ENCODE data around the gene ADCY10. TPM values are rescaled to one million over a fixed set of nuclear protein-coding genes. Genes with fewer than 3 reads are reported as not detected.

ADCY10 gene
- total and polyA plus RNA-seq, 2 of the 4 experiments (the other 2 are of a cell fraction): under 0.01 to 0.03 TPM

- no peak overlapping the region; the same call in 1 of the 2 replicates for H3K4ac ChIP-seq (ENCODE audit: low read depth, low read length)
- H2AK5ac ChIP-seq (ENCODE audit: low read depth, low read length): no peak overlapping the region
- H4K5ac ChIP-seq (ENCODE audit: low read depth, low read length): no peak overlapping the region
- H3K18ac ChIP-seq (ENCODE audit: low read depth, low read length): no peak overlapping the region
- dilution Hi-C loops (cut with HindIII; ENCODE audit: low sequenced_read_pairs, unreplicated experiment) (no loop called here), in situ Hi-C loops (cut with MboI; ENCODE audit: low sequenced_read_pairs) (no loop called here), intact Hi-C loops (cut with micrococcal nuclease) (no loop called here)
- H2BK120ac ChIP-seq (ENCODE audit: low read depth, low read length): no peak overlapping the region
- H3K4me2 ChIP-seq (ENCODE audit: low read depth, low read length): no peak overlapping the region
- H2AFZ ChIP-seq (replicated peaks; ENCODE audit: low read length, poor library complexity): no peak overlapping the region
- H2BK5ac ChIP-seq (ENCODE audit: low read depth, low read length, poor library complexity, severe bottlenecking): no peak overlapping the region
- no peaks in the 10 kb centered on the region for H3K36me3 ChIP-seq (ENCODE audit: control insufficient read depth, insufficient read depth, low read length)
- BruUV-seq (replicated peaks): no TSS peak
- H3K56ac ChIP-seq (ENCODE audit: extremely low read depth, insufficient read depth, low read length): no peak overlapping the region
- no peak for TF ChIP-seq RAD21 (IDR thresholded peaks at IDR 0.05; ENCODE audit: low read length)
- no peak for TF ChIP-seq RFX5 (IDR thresholded peaks at IDR 0.05; ENCODE audit: low read depth, low read length)
- TF ChIP-seq, protein P1, sequence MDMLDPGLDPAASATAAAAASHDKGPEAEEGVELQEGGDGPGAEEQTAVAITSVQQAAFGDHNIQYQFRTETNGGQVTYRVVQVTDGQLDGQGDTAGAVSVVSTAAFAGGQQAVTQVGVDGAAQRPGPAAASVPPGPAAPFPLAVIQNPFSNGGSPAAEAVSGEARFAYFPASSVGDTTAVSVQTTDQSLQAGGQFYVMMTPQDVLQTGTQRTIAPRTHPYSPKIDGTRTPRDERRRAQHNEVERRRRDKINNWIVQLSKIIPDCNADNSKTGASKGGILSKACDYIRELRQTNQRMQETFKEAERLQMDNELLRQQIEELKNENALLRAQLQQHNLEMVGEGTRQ (IDR thresholded peaks at IDR 0.05; ENCODE audit: low read depth, low read length): no peak
- no peak for TF ChIP-seq CEBPB (IDR thresholded peaks at IDR 0.05; ENCODE audit: low read depth, low read length)
- no peak for TF ChIP-seq MXI1 (IDR thresholded peaks at IDR 0.05; ENCODE audit: borderline replicate concordance, low read depth, low read length)
- no peak for TF ChIP-seq CHD1 (IDR thresholded peaks at IDR 0.05; ENCODE audit: low read depth, low read length)
- TF ChIP-seq RCOR1 (IDR thresholded peaks at IDR 0.05; ENCODE audit: insufficient replicate concordance, low read length): no peak
- TF ChIP-seq CTCF (conservative IDR thresholded peaks at IDR 0.05; ENCODE audit: low read depth, low read length): no peak
- no peak for TF ChIP-seq SMC3 (IDR thresholded peaks at IDR 0.05; ENCODE audit: low read depth, low read length)
- TF ChIP-seq MAFK (IDR thresholded peaks at IDR 0.05; ENCODE audit: low read depth, low read length): no peak
- TF ChIP-seq, protein P2, sequence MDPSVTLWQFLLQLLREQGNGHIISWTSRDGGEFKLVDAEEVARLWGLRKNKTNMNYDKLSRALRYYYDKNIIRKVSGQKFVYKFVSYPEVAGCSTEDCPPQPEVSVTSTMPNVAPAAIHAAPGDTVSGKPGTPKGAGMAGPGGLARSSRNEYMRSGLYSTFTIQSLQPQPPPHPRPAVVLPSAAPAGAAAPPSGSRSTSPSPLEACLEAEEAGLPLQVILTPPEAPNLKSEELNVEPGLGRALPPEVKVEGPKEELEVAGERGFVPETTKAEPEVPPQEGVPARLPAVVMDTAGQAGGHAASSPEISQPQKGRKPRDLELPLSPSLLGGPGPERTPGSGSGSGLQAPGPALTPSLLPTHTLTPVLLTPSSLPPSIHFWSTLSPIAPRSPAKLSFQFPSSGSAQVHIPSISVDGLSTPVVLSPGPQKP (IDR thresholded peaks at IDR 0.05; ENCODE audit: borderline replicate concordance, low read depth, low read length): no peak
- no peak for TF ChIP-seq POLR2A (IDR thresholded peaks at IDR 0.05; ENCODE audit: low read depth, low read length)
- TF ChIP-seq NFE2L2 (IDR thresholded peaks at IDR 0.05; ENCODE audit: low read depth, low read length): no peak
- TF ChIP-seq MAZ (IDR thresholded peaks at IDR 0.05; ENCODE audit: borderline replicate concordance, low read depth, low read length): no peak
- TF ChIP-seq BHLHE40 (IDR thresholded peaks at IDR 0.05; ENCODE audit: low read depth, low read length): no peak
- H3K9me3 ChIP-seq (ENCODE audit: control insufficient read depth, insufficient read depth, low read length): no peaks in the 10 kb centered on the region
- H4K91ac ChIP-seq (ENCODE audit: insufficient read depth, low read depth, low read length): no peak overlapping the region
- DNase-seq (no peak), ATAC-seq (ENCODE audit: low read depth) (no peak)
- no peak overlapping the region for H4K8ac ChIP-seq (ENCODE audit: low read depth in 2 of 2, low read length in 2 of 2)
- no peak overlapping the region for H3K14ac ChIP-seq (replicated peaks; ENCODE audit: low read depth, low read length)
- H3K4me1 ChIP-seq (ENCODE audit: control insufficient read depth, insufficient read depth, low read length): peaks cover 10% of the 10 kb centered on the region
- H4K20me1 ChIP-seq (ENCODE audit: insufficient read depth, low read length): no peaks in the 10 kb centered on the region
- H3K27ac ChIP-seq (ENCODE audit: insufficient read depth, low read length): no peak overlapping the region
- H3K4me3 ChIP-seq (ENCODE audit: insufficient read depth, low read depth, low read length): no peak overlapping the region
- POLR2A ChIA-PET (ENCODE audit: unreplicated experiment): no interaction called here
- no peak overlapping the region for H2AK9ac ChIP-seq (replicated peaks; ENCODE audit: low read depth, low read length, poor library complexity)
- WGBS, 2 experiments (ENCODE audit: extremely low coverage in 2 of 2, insufficient read length in 1 of 2): 88 to 100% methylated on average over 1 to 3 of the region's 7 CpGs
- CTCF ChIA-PET: interaction anchor here (1.2 kb wide), 1 partner anchor 32 kb away, joined by 3 read pairs; no protein-coding TSS in a partner anchor
- H3K9ac ChIP-seq (ENCODE audit: low read depth, low read length): no peak overlapping the region
- H2BK15ac ChIP-seq (ENCODE audit: low read depth, low read length): no peak overlapping the region
- H3K79me1 ChIP-seq (ENCODE audit: low read depth in 1 of 2, low read length in 2 of 2): no peaks in the 10 kb centered on the region
- H3K23ac ChIP-seq (ENCODE audit: low read depth, low read length): no peak overlapping the region
- no peaks in the 10 kb centered on the region for H3K27me3 ChIP-seq (ENCODE audit: control insufficient read depth, insufficient read depth, low read length)
- peaks cover 3% of the 10 kb centered on the region for H3K9me1 ChIP-seq (ENCODE audit: insufficient read depth, low read length)
- no peak overlapping the region for H2BK20ac ChIP-seq (ENCODE audit: low read depth, low read length)
These were observed 35.4 kb downstream of the ADCY10 start for GRCh38 chr1:167878372-167879160.

All from IMR-90 (cell line).